ENCODE data around the gene ADM. TPM values are rescaled to one million over a fixed set of nuclear protein-coding genes. Genes with fewer than 3 reads are reported as not detected.

Gene ADM
- total and polyA plus RNA-seq, 2 donors from 2014 or later: 14.4 to 80.9 TPM

DNA sequence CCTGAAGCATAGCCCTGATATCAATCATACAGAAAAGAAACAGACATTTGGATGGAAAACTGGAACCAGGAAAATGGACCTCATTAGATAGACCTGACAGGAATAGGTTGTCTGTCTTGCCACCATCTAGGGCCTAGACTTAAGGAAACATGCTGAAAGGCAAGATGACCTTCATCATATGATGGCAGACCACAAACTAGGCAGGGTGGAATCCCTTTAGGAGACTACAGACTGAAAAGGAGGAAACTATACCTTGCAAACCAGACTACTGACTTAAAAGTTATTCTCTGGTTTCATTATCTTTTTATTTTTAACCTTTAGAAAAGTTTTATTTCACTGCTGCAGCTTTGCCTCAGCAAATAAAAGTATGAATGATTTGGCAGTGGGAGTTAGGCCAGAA, 31.1 kb upstream of the ADM start:
- H3K27me3 ChIP-seq (ENCODE audit: control insufficient read depth, insufficient read depth, low read length): no peaks in the 10 kb centered on the region
- intact Hi-C loops (cut with DNase I): no loop called here
- H3K9me3 ChIP-seq (ENCODE audit: control insufficient read depth in 2 of 3, insufficient read depth in 1 of 3, low read length in 3 of 3): no peaks in the 10 kb centered on the region
- H3K27ac ChIP-seq (ENCODE audit: low read depth in 2 of 2, low read length in 2 of 2): no peak overlapping the region
- H3K36me3 ChIP-seq (ENCODE audit: control insufficient read depth in 2 of 3, insufficient read depth in 3 of 3, low read length in 3 of 3): no peaks in the 10 kb centered on the region
- no peak for FAIRE-seq
- no peak overlapping the region for H3K4me3 ChIP-seq (ENCODE audit: low read length in 3 of 3)
- TF ChIP-seq, protein P1, sequence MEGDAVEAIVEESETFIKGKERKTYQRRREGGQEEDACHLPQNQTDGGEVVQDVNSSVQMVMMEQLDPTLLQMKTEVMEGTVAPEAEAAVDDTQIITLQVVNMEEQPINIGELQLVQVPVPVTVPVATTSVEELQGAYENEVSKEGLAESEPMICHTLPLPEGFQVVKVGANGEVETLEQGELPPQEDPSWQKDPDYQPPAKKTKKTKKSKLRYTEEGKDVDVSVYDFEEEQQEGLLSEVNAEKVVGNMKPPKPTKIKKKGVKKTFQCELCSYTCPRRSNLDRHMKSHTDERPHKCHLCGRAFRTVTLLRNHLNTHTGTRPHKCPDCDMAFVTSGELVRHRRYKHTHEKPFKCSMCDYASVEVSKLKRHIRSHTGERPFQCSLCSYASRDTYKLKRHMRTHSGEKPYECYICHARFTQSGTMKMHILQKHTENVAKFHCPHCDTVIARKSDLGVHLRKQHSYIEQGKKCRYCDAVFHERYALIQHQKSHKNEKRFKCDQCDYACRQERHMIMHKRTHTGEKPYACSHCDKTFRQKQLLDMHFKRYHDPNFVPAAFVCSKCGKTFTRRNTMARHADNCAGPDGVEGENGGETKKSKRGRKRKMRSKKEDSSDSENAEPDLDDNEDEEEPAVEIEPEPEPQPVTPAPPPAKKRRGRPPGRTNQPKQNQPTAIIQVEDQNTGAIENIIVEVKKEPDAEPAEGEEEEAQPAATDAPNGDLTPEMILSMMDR (IDR thresholded peaks at IDR 0.05; ENCODE audit: borderline replicate concordance, extremely low read depth, insufficient read depth): no peak
- H3K9ac ChIP-seq (ENCODE audit: low read length in 3 of 3): no peak overlapping the region
- DNase-seq: no peak
- peaks cover 0 to 4% (median 0%) of the 10 kb centered on the region in 3 donors for H3K4me1 ChIP-seq (ENCODE audit: control insufficient read depth in 2 of 3, insufficient read depth in 2 of 3, low read depth in 1 of 3, low read length in 3 of 3)

DNA sequence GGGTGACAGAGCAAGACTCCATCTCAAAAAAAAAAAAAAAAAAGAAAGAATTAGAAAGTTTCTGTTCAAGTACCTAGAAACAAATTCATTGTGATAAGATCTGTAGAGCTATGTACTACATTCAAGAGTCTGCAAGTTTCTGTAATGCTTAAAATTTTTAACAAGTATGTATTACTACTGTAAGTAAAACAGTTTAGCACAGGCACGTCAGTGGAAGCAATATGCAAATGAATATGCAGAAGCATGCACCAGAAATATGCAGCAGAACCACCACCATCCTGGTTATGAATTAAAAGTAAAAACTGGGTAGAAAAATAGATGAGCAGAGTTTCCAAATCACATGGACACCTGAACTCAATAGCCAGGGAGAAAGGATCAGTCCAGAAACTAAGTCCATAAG, 30.1 kb upstream of the ADM start:
- Histone ChIP-seq H3K36me3 (ENCODE audit: control insufficient read depth in 2 of 3, insufficient read depth in 3 of 3, low read length in 3 of 3) (no peaks in the 10 kb centered on the region), H3K4me1 (ENCODE audit: control insufficient read depth in 2 of 3, insufficient read depth in 2 of 3, low read depth in 1 of 3, low read length in 3 of 3) (peaks cover 0 to 4% (median 0%) of the 10 kb centered on the region in 3 donors), H3K4me3 (ENCODE audit: low read length in 3 of 3) (no peak overlapping the region), H3K9me3 (ENCODE audit: control insufficient read depth in 2 of 3, insufficient read depth in 1 of 3, low read length in 3 of 3) (no peaks in the 10 kb centered on the region), H3K27ac (ENCODE audit: low read depth in 2 of 2, low read length in 2 of 2) (no peak overlapping the region), H3K9ac (ENCODE audit: low read length in 3 of 3) (no peak overlapping the region), H3K27me3 (ENCODE audit: control insufficient read depth, insufficient read depth, low read length) (no peaks in the 10 kb centered on the region)
- no peak for DNase-seq
- TF ChIP-seq, protein P1 (IDR thresholded peaks at IDR 0.05; ENCODE audit: borderline replicate concordance, extremely low read depth, insufficient read depth): no peak
- intact Hi-C loops (cut with DNase I): no loop called here
- no peak for FAIRE-seq

DNA sequence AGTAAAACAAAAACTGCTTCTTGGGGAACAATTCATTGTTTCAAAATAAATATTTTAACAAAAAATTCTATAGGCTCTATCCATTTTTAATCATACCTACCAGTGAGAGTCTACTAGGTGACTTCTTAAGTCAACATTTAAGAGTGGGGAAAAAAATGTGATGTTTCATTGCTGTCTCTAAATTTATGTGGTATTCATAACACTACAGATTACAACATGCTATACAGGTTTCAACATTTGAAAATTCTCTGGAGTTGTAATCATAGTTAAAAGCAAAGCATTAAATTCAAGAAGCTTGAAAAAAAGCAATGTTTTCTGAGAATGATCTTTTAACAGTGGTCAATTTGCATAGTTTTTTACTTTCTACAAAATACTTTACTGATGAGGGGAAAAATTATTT, 29.2 kb upstream of the ADM start:
- intact Hi-C loops (cut with DNase I): no loop called here
- no peak for DNase-seq
- TF ChIP-seq, protein P1 (IDR thresholded peaks at IDR 0.05; ENCODE audit: borderline replicate concordance, extremely low read depth, insufficient read depth): no peak
- Histone ChIP-seq H3K4me1 (ENCODE audit: control insufficient read depth in 2 of 3, insufficient read depth in 2 of 3, low read depth in 1 of 3, low read length in 3 of 3) (peaks cover 0 to 4% (median 0%) of the 10 kb centered on the region in 3 donors), H3K9me3 (ENCODE audit: control insufficient read depth in 2 of 3, insufficient read depth in 1 of 3, low read length in 3 of 3) (no peaks in the 10 kb centered on the region), H3K27ac (ENCODE audit: low read depth in 2 of 2, low read length in 2 of 2) (no peak overlapping the region), H3K9ac (ENCODE audit: low read length in 3 of 3) (no peak overlapping the region), H3K4me3 (ENCODE audit: low read length in 3 of 3) (no peak overlapping the region), H3K27me3 (ENCODE audit: control insufficient read depth, insufficient read depth, low read length) (no peaks in the 10 kb centered on the region), H3K36me3 (ENCODE audit: control insufficient read depth in 2 of 3, insufficient read depth in 3 of 3, low read length in 3 of 3) (no peaks in the 10 kb centered on the region)
- no peak for FAIRE-seq

DNA sequence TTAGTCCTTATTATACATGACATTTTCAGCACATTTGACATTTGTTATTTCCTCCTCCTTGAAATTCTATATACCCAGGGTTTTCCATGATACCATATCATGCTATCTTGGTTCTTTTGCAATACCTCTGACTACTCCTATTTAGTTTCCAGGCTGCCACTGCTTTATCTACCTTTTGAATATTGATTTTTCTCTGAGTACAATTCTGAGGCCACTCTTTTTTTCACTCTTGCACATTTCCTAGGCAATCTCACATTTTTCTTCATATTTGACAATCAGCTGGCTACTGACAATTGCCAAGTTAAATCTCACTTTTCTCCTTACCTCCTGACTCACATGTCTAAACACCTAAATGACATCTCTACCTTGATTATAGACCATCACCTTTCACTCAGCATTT, 22.8 kb upstream of the ADM start:
- TF ChIP-seq, protein P1 (IDR thresholded peaks at IDR 0.05; ENCODE audit: borderline replicate concordance, extremely low read depth, insufficient read depth): no peak
- Histone ChIP-seq H3K4me1 (ENCODE audit: control insufficient read depth in 2 of 3, insufficient read depth in 2 of 3, low read depth in 1 of 3, low read length in 3 of 3) (no peaks in the 10 kb centered on the region), H3K9me3 (ENCODE audit: control insufficient read depth in 2 of 3, insufficient read depth in 1 of 3, low read length in 3 of 3) (no peaks in the 10 kb centered on the region), H3K27ac (ENCODE audit: low read depth in 2 of 2, low read length in 2 of 2) (no peak overlapping the region), H3K27me3 (ENCODE audit: control insufficient read depth, insufficient read depth, low read length) (no peaks in the 10 kb centered on the region), H3K36me3 (ENCODE audit: control insufficient read depth in 2 of 3, insufficient read depth in 3 of 3, low read length in 3 of 3) (no peaks in the 10 kb centered on the region), H3K9ac (ENCODE audit: low read length in 3 of 3) (no peak overlapping the region), H3K4me3 (ENCODE audit: low read length in 3 of 3) (no peak overlapping the region)
- FAIRE-seq: no peak
- DNase-seq: no peak
- intact Hi-C loops (cut with DNase I): no loop called here

All from kidney (tissue), 14 donors.